RKO (cell line): ENCODE measurements around the gene ARFGAP1.
"Not testable (repeated sequence)": the region's sequence is repeated elsewhere in the genome, so short reads cannot be mapped to it uniquely, and the experiment has no call there.

Source experiments
- DNase-seq: peaks from one replicate; pipeline ENCODE4 v3.0.0-alpha.2; 2016; ENCODE audit warnings: low spot score

The ARFGAP1 gene

DNA sequence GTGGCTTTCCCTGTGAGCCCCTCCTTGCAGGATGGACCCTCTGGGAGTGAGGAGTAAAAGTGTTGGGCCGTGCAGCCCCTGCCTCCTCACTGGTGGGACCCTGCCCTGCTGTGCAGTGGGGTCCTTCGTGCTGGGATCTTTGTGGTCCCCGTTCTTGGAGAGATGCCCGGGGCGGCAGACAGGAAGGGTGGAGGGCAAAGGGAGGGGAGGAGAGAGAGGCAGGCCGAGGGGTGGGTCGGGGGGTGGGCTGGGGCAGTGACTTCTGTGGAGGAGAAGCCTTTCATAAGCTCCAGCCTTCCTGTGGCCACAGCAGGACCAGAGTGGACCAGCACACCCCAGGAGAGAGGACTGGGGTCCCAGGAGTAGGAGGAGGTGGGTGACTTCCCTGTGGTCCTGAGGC is 20.3 kb downstream of the ARFGAP1 start, which contains the start of gene COL20A1:
COL20A1 (plus strand) TSS at position 283 of the 400 bp plus-strand sequence. CDS start 1,922 bp downstream, outside the sequence.
- DNase-seq = no peak

DNA sequence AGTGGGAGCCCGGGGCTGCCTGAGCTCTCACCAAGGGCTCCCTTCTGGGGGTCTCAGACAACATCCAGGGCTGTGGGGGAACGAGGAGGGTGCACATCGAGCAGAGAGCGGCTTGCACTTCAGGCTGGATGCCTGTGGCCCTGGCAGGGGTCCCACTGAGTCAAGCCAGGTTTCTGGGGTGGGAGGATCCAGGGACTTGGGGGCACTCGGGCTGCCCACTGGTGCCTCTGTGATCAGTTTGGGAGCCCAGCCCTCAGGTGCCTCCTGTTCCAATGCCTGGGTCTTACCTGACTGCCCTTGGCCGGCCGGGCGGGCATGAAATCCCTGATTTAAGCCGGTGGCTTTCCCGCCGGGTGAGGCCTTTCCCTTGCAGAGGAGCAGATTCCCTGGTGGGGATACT is 20.8 kb downstream of the ARFGAP1 start:
- DNase-seq = no peak

DNA sequence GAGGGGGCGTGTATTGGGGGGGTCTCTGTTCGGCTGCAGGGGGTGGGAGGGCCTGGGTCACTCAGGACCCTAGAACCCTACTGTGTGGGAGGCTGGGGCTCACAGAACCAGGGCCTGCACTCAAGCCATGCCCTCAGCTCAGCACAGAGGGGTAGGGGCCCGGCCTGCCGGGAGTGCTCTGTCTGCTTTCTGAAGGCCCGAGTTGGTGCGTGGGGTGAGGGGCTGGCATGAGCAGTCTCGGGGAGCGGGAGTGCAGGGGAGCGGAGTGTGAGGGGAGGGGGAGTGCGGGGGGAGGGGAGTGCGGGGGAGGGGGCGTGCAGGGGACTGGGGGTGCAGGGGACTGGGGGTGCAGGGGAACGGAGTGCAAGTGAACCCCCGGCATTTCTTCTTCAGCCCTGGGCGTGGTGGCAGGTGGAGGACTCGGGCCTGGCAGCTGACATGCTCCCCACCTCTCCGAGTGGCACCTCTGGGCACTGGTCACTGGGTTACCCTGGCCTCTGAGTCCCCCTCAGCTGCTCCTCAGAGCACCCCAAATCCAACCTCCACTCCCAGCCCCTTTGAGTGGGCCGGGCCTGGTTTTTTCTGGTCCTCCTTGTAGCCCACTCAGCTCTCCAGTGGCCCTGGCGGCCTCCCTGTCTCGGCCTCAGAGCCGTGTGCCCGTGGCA is 21.4 kb downstream of the ARFGAP1 start:
- no peak for DNase-seq

DNA sequence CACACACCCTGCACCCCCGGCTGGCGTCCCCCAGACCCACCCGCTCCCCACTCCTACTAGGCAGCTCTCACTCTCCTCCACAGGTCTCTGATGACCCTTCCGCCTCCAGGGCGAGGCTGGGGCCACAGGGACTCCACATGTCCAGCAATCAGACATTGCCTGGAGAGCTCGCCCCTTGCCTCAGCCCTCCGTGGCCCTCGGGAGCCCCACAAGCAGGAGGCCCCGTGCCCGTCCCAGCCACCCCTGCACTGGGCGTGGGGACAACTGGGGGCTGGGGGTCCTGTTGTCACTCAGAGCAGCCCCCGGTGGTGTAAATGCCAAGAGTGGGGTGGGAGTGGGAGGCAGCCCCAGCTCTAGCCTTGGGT is 21.9 kb downstream of the ARFGAP1 start:
- no peak for DNase-seq

DNA sequence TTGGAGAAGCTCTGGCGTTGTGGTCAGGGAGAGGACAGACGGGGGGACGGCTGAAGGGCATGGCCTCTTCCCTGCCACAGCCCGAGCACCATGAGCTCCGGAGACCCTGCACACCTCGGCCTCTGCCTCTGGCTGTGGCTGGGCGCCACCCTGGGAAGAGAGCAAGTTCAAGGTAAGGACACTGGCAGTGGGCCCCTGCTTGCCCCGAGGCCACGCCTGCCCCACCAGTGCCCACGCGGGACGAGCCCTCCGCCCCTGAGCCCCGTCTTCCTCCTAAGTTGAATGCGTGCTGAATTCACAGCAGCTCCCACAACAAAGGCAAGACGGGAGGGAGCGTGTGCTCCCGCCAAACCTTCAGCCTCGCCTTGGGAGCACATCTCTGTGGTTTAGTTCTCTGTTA is 22.4 kb downstream of the ARFGAP1 start:
- no peak for DNase-seq

DNA sequence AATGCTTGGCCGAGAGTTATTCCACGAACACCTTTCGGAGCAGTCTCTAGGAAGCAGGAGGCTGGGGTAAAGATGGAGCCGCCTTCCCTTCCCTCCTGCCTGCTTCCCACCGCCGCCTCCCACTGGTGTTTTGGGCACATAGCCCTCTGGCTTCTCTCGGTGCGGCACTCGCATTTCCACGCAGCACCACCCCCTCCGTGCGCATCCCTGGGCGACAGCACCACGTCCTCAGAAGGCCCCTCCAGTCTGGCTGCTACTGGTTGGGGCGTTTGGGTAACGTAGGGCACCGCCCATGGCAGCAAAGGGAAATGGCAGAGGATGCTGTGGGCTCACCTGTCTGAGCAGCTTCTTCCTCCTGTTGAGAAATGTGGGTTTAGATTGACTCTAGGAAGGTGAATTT is 22.8 kb downstream of the ARFGAP1 start:
- DNase-seq = no peak

DNA sequence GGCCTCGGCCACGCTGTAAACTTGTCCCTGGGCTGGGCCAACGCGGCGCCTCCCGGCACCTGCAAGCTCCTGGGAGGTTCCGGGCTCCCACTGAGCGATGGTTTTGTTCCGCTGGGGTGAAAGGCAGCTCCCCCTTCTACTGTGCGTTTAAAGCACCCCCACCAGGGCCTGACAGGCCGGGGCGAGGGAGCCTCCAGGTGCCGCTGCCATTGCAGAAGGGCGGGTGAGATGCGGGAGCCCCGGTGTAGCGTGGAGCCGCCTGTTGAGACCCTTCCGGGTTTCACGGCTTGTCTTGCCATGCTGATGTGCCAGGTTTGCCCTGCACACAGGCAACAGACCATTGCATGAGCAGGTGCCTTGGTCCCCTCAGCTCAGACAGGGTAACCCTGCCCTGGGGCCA is 23.2 kb downstream of the ARFGAP1 start:
- DNase-seq = no peak

DNA sequence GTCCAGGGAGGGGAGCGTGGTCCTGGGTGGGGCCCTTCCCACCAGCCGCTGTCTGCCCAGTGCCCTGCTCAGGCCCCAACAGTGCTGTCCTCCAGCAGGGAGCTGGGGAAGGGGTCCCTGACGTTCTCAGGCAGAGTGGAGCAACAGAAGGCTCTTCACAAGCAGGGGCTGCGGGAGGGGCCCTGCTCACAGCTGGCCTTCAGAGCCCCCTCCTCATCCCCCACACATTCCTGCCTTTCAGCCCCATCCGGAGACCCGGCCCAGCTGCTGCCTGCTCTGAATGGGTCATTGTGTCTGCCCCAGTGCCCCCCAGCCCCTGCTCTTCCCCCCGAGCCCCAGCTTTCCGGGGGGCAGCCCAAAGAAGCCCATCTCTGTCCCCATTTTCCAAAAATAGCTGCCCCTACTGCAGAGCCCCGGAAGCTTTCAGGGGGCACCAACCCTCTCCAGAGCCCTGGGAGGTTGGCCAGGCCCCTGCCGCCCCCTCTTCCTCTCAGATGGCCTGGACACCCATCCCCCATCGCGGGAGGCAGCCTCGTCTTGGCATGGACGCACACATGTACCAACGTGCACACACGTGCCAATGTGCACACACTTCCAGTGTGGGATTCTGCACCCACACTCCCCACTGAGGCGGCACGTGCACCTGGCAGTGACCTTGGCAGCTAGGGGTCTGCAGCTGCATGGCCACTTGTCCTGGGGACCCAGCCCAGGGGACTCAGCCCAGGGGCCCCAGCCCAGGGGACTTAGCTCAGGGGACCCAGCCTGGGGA is 24.1 kb downstream of the ARFGAP1 start:
- DNase-seq = no peak

DNA sequence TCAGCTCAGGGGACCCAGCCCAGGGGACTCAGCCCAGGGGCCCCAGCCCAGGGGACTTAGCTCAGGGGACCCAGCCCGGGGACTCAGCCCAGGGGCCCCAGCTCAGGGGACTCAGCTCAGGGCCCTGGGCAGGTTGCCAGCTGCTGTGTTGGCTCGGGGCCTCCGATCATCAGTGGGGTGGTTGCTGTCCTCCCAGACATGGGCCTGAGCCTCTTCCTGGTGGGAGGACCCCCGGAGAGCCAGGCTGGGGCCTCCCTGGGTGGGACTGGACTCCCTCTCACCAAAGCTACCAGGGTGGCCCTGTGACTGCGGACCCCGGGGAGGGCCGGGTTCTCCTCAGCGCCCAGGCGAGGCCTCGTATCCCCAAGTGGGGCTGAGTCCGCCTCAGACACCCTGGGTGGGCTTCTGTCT is 24.8 kb downstream of the ARFGAP1 start:
- DNase-seq = no peak

DNA sequence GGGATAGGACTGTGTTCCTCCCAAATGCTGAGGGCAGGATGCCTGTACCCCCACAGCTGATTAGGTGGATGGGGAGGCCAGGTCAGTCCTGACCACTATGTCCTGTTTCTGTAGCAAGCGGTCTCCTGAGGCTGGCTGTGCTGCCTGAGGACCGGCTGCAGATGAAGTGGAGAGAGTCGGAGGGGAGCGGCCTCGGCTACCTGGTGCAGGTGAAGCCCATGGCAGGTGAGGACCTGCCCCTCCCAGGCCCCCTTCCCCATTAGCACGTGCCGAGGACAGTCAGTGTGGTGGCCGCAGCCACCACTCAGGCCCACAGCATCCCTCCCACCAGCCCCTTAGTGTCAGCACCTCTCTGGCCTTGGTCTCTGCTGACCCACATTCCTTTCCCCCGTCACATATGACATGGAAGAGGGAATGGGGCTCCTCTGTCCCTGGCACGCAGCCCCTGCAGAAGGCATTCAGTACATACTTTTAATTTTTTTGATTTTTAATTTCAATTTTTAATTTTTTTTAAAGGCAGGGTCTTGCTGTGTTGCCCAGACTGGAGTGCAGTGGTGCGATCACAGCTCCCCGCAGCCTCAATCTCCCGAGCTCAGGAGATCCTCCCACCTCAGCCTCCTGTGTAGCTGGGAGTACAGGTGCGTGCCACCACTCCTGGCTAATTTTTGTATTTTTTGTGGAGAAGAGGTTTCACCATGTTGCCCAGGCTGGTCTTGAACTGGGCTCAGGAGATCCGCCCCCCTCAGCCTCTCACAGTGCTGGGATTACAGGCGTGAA is 25.4 kb downstream of the ARFGAP1 start:
- no peak for DNase-seq

DNA sequence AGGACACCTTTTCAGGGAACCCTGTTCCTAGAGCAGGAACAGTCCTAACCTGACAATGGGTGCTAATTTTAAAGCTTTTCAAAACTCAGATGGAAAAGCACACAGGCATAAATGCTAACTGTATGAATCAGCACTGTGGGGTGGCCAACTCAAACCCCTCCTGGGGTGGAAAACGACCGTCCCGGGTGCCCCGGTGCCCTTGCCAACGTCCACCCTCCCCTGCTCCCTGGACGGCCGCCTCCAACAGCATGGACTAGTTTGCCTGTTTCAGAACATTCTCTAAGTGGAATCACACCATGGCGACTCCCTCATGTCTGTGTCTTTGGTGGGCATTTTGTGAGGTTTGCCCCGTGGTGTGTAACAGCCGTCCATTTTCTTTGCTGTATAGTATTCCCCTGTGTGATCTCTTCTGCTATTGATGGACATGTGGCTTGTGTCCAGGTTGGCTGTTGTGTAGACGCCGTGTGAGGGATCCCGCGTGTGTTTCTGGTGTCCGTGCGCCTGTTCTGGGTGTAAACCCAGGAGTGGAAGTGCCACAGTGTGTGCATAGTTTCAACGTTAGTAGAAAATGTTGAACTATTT is 26.2 kb downstream of the ARFGAP1 start:
- no peak for DNase-seq

DNA sequence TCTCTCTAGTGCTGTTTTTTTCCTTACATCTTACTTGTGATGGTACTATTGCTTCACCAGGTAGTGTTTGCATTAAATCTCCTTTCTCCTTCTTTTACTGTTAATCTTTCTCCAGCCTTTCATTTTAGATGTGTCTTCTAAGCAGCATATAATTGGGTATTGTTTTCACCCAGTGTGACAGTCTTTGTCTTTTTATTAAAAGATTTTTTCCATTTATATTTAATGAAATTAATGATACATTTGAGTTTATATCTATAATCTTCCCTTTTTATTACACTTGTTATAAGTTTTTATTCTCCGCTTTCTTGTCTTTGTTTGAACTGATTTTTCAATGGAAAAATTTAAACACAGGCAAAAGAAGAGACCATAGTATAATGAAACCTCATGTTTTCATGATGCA is 29.1 kb downstream of the ARFGAP1 start:
- no peak for DNase-seq

DNA sequence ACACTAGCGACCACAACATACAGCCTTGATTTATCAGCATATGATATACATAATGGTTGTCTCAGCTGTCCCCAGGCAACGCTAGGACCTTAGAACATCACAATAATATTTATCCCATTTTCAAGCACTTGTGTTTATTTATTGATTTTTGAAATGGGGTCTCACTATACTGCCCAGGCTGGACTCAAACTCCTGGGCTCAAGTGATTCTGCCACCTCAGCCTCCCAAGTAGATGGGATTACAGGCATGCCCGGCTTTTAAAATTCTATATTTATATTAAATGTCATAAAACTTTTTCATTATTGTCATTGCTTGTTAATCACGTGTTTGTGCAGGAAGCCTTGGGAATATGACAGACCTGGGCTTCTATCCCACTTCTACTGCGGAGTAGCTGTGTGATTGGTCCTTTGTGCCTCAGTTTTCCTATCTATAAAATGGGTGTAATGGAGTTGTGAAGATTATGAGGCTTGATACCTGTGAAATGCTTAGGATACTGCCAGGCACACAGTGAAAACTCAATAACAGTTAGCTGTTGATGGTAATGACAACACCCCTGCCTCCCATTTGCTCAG is 30.6 kb downstream of the ARFGAP1 start:
- DNase-seq = no peak

DNA sequence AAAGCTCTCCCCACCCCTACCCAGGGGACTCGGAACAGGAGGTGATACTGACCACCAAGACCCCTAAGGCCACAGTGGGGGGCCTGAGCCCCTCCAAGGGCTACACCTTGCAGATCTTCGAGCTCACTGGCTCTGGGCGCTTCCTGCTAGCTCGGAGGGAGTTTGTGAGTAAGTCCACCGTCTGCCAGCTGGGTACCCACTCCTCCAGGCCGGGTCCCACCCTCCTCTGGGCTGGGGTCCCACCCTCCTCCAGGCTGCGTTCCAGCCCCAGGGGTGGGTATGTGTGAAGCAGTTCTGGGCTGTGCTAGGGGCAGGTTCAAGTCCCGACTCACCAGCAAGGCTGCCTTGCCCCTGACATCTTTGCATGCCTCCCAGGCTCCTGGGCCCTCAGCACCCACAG is 32.8 kb downstream of the ARFGAP1 start:
- no peak for DNase-seq

DNA sequence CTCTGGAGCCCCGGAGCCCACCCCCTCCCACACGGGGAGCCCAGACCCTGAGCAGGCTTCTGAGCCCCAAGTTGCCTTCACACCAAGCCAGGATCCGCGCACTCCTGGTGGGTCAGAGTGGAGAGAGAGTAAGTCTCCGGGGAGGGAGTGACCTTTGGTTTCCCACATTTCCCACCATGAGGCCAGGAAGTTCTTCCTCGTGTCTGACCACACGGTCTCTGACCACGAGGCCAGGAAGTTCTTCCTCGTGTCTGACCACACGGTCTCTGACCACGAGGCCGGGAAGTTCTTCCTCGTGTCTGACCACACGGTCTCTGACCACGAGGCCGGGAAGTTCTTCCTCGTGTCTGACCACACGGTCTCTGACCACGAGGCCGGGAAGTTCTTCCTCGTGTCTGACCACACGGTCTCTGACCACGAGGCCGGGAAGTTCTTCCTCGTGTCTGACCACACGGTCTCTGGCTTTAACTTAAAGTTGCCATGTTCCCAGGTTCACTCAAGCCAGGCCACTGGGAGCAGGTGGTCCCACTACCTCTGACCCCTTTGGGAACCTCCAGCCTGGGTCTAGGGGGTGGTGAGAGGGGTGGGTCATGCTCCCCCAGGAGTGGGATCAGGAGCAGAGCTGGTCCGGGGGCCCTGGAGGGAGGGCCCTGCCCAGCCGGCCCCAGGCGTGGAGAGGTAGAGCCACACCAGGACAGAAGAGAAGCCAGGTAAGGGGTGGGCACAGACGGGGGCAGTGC is 33.5 kb downstream of the ARFGAP1 start:
- not testable (repeated sequence) for DNase-seq

DNA sequence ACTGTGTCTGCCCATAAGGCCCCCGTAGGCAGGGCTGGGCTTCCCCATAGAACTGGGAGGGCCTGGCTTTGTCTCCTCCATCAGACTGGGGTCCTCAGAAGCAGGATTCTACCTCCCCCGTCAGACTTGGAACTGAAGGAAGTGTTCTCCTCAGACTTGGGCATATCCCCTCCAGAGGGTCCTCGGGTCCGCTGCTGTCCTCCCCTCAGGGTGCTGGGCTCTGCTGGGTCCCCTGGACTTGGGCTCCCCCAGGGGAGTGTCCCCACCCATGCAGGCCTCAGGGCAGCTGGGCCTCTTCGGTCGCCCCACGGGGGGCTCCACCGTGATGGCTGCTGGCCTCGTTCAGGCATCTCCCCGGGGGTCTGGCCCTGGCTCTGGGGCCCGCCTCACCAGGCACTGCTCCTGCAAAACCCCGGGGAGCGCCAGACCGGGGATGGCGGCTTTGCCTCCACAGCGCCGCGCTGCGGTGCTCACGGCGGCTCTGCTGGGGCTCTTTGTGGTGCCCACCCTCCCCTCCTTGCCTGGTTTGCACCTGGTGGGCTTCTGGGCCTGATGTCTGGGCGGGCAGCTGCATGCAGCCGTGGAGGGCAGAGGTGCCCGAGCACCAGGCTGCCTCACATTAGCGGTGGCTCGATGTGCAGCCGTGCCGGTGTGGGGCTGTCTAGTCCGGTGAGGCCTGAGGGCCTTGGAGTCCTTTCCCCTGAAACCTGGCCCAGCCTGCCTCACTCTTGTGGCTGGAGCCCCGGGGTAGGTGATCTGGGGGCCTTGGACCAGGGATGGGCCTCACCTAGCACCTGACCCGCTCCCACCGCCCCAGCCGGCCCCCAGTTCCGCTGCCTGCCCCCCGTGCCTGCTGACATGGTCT is 34.3 kb downstream of the ARFGAP1 start:
- DNase-seq = no peak

DNA sequence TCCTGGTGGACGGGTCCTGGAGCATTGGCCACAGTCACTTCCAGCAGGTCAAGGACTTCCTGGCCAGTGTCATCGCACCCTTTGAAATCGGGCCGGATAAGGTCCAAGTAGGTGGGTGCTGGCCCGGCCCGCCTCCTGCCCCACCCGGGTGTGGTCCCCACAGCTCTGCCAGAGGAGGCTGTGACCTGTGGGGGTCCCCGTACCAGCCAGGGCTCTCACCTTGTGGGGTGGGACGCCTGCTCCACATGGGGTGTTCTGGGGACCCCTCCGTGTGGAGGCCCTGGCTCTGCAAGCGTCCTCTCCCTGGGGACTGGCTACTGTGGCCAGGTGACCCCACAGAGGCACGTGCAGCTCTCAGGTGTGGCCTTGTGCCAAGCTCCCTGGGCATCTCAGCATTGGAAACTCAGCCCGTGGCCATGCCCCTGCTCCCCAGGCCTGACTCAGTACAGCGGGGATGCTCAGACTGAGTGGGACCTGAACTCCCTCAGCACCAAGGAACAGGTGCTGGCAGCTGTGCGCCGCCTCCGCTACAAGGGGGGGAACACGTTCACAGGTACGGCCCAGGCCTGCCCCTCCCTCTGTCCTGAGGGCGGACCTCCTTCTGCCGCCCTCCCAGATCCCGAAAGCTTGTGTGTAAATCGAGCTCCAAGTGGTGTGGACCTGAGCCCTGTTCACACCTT is 35.1 kb downstream of the ARFGAP1 start:
- DNase-seq = no peak

DNA sequence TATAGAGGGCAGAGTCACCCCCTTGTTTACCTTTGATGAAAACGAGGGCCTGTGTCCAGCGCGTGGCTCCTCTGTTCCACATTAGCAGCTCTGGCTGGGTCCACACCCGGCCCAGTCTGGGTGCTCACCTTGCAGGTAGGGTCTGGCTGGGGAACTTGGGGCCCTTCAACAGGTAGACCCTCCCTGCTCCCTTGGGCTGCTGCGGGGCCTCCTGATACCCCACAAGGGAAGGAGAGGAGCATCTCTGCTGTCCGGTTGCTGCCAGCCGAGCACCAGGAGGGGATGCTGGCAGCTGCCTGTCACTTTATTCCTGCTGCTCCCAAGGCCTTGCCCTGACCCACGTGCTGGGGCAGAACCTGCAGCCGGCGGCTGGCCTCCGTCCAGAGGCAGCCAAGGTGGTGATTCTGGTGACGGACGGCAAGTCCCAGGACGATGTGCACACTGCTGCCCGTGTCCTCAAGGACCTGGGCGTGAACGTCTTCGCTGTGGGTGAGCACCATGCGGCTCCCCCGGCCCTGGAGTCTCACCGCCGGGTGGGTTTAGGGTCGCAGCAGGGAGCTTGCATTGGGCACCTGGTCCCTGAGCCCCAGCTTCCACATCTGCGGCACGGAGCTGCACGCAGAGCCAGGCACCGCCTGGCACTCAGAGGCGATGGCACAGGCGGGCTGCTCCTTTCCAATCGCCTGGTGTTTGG is 35.8 kb downstream of the ARFGAP1 start:
- DNase-seq = no peak
